GM15510 (cell line): ENCODE results near the gene PDGFC.

Experiments used
- POLR2A ChIP-seq: IDR thresholded peaks from 3 replicates; pipeline ENCODE4 v1.6.1; 2011; ENCODE audit warnings: borderline replicate concordance; ENCODE audit not compliant: insufficient read length; ENCODE audit errors: extremely low read depth

PDGFC gene

GRCh38 chr4:156946516-156947424 lies 24.8 kb downstream of the PDGFC start:
- TF ChIP-seq POLR2A, result no peak

DNA sequence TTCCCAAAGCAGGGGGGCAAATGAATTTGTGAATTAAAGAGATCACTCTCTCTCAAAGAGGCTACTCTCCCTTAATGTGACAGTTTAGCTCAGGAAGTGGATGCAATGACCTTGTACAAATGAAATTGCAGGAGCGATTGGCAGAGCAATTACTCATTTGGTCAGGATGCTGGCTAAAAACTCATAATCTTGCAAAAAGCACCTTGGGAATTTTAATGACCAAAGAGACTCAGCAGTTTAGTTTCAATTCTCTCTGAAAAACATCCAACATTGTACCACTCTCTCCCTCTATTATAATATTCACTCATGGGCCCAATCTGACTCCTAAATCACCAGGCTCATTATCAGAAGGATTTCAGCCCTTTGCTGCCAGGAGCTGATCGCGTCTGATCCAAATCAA lies 26.1 kb downstream of the PDGFC start:
- TF ChIP-seq POLR2A, result no peak

DNA sequence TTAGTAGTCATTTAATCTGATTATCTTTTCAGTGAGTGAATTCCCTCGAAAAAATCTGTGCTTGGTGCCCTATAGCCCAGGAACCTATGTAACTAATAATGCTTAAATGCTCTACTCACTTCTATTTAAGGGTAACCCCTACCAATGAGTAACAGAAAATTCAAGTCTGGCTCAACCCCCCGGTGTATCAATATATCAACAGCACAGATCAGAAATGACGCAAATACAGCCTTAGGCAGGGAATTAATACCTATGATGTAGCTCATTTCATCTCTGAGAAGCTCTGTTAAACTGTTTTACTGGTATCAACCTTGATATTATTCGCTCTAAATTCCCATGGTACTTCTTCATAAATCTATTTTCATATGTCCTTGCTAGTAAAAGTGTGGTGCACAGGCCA lies 28.6 kb downstream of the PDGFC start:
- TF ChIP-seq POLR2A, result no peak

GRCh38 chr4:156941940-156942548 lies 29.6 kb downstream of the PDGFC start:
- no peak for TF ChIP-seq POLR2A

DNA sequence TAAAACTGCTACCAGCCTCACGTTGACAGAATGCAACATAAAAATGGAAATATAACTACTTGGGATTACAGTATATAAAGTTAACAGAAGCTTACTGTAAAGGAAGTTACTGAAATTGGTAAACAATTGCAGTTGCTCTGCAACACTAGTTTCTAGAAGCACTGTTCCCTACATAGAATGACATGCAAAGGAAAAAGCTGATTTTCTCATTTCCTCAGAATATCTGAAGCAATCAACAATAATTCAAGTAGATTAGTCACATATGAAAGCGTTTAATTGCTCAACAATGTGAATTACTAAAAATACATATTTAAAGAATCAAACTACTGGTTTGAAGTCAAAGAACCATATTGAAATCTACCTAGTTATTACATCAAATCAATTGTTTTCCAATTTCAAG lies 31.8 kb downstream of the PDGFC start:
- no peak for TF ChIP-seq POLR2A

DNA sequence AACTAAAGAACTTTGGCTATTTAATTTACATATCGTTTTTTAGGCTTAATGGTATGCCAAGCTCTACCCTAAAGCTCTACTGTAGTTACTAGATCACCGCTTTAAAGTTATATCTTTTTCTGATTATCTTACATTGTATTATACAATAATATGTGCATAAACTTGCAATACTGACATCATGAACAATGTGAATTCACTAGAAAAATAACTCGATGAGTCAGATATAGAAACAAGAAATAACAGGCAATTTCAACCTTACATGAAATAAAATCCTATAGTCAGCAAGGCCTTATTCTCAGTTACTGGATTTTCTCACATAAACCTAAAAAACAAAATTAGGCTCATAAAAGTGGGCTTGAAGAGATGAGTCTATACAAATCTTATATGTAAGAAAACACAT lies 32.5 kb downstream of the PDGFC start:
- no peak for TF ChIP-seq POLR2A

- no peak for TF ChIP-seq POLR2A
Measured at GRCh38 chr4:156934259-156934635, 37.4 kb downstream of the PDGFC start.

- no peak for TF ChIP-seq POLR2A
Measured at GRCh38 chr4:156933633-156934258, 37.9 kb downstream of the PDGFC start.

DNA sequence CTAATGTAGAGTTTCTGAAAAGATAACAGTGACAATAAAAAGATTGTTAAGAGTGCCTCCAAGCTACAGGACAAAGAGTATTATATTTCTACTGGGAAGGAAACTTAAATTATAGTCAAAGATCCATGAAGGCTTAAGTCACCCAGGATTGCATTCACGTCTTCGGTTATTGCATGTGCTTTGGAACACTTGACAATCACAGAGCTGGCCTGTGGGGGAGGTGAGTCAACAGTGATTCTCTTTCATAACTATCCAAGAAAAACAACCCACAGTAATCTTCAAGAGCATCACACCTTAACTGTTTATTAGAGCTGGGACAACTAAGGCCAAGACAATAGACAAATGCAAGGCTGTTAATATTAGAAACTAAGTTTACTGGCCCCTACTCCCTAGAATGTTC lies 40.3 kb downstream of the PDGFC start:
- no peak for TF ChIP-seq POLR2A

DNA sequence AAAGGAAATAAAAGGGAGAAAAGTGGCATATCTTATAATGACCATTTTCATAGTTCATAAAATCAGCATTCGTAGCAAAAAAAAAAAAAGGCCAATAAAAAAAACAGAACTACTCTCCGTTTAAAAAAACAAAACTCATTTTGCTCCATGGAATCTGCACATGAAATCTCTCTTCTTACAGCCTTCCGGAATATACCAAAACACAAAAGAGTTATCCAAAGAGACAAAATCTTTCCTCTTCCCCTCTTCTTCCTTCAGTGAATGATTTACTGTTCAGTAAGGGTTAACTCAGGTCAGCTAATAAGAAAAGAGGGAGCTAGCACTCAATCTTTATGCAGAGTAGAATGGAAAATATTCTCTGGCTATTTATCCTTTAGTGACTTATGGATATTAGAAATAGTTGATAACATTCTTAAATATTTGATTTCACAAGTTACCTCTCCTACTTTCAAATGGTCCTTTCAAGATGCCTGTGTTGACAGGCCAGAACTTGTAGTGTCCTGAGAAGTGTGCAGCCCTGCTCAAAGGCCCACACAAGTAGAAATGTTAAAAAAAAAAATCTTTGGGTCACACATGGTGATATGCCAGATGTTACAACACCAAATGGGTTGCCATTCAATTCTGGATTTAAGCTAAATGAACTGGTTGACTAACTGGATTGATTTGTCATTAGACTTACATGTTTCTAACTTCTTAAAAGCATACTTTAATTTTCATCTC lies 42.1 kb downstream of the PDGFC start:
- TF ChIP-seq POLR2A, result no peak

DNA sequence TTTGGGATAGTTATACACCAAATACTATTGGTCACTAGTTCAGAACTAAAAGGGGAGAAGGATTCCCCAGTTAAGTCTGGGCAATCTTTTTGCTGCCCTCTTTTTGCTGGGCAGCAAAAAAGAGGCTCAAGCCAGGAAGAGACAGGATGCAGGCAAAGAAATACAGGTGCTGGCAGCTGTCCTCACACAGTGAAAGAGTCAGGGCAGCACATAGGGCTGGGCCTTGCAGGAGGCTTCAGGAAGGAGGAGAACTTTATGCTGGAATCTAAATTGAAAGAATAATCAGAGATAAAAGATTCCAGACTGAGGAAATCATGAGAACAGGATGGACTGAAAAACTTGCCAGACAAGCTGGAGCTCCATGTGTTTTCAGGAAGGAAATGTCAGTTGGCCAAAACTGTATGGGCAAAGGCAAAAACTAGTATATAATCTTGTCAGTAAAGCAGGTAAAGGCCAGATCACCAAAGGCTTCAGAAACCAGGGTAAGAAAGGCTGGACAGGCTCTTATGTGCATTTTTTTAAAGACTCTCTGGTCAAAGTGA lies 46.8 kb downstream of the PDGFC start:
- no peak for TF ChIP-seq POLR2A

DNA sequence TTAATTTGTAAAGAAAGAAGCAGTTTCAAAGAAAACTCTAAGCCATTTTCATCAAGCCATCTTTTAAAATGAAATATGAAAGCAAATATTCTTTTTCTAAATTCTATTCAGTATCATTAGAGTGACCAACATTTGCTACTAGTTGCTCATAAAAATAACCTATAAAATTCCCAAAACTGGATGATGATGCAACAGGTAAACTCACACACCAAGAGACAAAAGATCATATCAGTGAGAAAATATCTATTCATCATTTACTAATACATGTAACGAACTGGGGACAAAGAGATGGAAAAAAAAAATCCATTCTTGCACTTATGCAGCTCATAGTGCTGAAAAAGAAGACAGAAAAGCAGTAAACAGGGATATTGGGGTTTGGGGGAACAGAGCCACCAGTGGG lies 48.1 kb downstream of the PDGFC start:
- TF ChIP-seq POLR2A, result no peak

GRCh38 chr4:156915221-156915620 lies 56.4 kb downstream of the PDGFC start:
- no peak for TF ChIP-seq POLR2A

DNA sequence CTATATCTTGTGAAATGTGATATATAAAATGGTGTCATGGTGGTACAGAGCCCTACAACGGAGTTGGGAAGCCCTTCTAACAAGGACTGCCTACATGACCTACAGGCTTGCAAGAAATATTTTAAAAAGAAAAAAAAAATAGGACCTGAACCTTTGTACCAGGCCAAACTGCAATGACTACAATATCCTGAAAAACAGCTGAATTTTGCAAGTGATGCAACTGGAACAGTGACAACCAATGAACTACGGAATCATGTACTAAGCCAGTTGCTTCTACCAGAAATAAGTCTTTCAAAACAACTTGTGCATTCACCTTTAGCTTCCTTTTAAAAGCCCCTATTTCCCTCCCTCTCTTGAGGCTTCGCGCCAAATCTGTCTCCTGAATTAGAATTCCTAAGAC lies 58.4 kb downstream of the PDGFC start:
- TF ChIP-seq POLR2A, result no peak

GRCh38 chr4:156909010-156909409 lies 62.6 kb downstream of the PDGFC start:
- TF ChIP-seq POLR2A, result no peak
